Neural progenitor cell (in vitro differentiated cells): Measurements from ENCODE around the gene NFATC2. TPM values are rescaled to one million over a fixed set of nuclear protein-coding genes. Genes with fewer than 3 reads are reported as not detected.
"Not testable (repeated sequence)": the region's sequence is repeated elsewhere in the genome, so short reads cannot be mapped to it uniquely, and the experiment has no call there.

Experiments used
- DNase-seq: peaks from one replicate; pipeline ENCODE4 v3.0.0-alpha.2; 2016; ENCODE audit warnings: low spot score
- H2AFZ ChIP-seq: fragments of 200-600 bp; sonication (generic); replicated peaks from 2 replicates; pipeline ENCODE4 v1.6.1; 2016; ENCODE audit warnings: antibody characterized with exemption
- H3F3A ChIP-seq: fragments of 200-600 bp; sonication (generic); 2 replicates; pipeline ENCODE4 v1.6.1; 2016; ENCODE audit warnings: antibody characterized with exemption, low read depth
- H3K27ac ChIP-seq: fragments of 200-600 bp; sonication (generic); 2 replicates; pipeline ENCODE4 v1.5.1; 2016; ENCODE audit warnings: mild to moderate bottlenecking
- H3K27me3 ChIP-seq: fragments of 200-600 bp; sonication (generic); 2 replicates; pipeline ENCODE4 v1.6.1; 2016; ENCODE audit warnings: mild to moderate bottlenecking, moderate library complexity
- H3K36me3 ChIP-seq: fragments of 200-600 bp; sonication (generic); 2 replicates; pipeline ENCODE4 v1.5.1; 2016
- H3K4me1 ChIP-seq: fragments of 200-600 bp; sonication (generic); 2 replicates; pipeline ENCODE4 v1.6.1; 2016; ENCODE audit warnings: mixed run types
- H3K4me2 ChIP-seq: fragments of 200-600 bp; sonication (generic); 2 replicates; pipeline ENCODE4 v1.6.1; 2016
- H3K4me3 ChIP-seq: fragments of 200-600 bp; sonication (generic); 2 replicates; pipeline ENCODE4 v1.5.1; 2016
- H3K79me2 ChIP-seq: fragments of 200-600 bp; sonication (generic); 2 replicates; pipeline ENCODE4 v1.6.1; 2016; ENCODE audit warnings: low read depth
- H3K9ac ChIP-seq: fragments of 200-600 bp; sonication (generic); 2 replicates; pipeline ENCODE4 v1.6.1; 2016
- H3K9me3 ChIP-seq: fragments of 200-600 bp; sonication (generic); 2 replicates; pipeline ENCODE4 v1.5.1; 2016; ENCODE audit warnings: low read depth
- H4K20me1 ChIP-seq: fragments of 200-600 bp; sonication (generic); 2 replicates; pipeline ENCODE4 v1.6.1; 2016; ENCODE audit warnings: low read depth
- H3K27ac Mint-ChIP-seq: 3 replicates; pipeline ENCODE4 v1.8.0; 2021; ENCODE audit warnings: mixed read lengths
- H3K27me3 Mint-ChIP-seq: 2 replicates; pipeline ENCODE4 v1.8.0; 2022; ENCODE audit warnings: low read depth, mild to moderate bottlenecking, inconsistent platforms, moderate library complexity, mixed read lengths; ENCODE audit not compliant: insufficient read depth
- H3K36me3 Mint-ChIP-seq: 3 replicates; pipeline ENCODE4 v1.8.0; 2021; ENCODE audit warnings: mixed read lengths
- H3K4me1 Mint-ChIP-seq: 3 replicates; pipeline ENCODE4 v1.8.0; 2021; ENCODE audit warnings: mixed read lengths
- H3K4me3 Mint-ChIP-seq: 3 replicates; pipeline ENCODE4 v1.8.0; 2021; ENCODE audit warnings: mild to moderate bottlenecking, moderate library complexity, mixed read lengths
- H3K9me3 Mint-ChIP-seq: 3 replicates; pipeline ENCODE4 v1.8.0; 2020; ENCODE audit warnings: mixed read lengths
- EZH2 ChIP-seq: fragments of 200-600 bp; sonication (generic); IDR thresholded peaks from 2 replicates; pipeline ENCODE4 v1.6.1; 2017; ENCODE audit warnings: antibody characterized with exemption, mild to moderate bottlenecking, moderate library complexity
- EZH2phosphoT487 ChIP-seq: fragments of 200-600 bp; sonication (generic); IDR thresholded peaks from 2 replicates; pipeline ENCODE4 v1.6.1; 2017; ENCODE audit warnings: antibody characterized with exemption
- total RNA-seq: library from RNA; depleted of rRNA; stranded (reverse); fragments of >200 nt; gene quantifications from 2 replicates; pipeline ENCODE4 v1.2.3, GENCODE V29; 2015; ENCODE audit warnings: low replicate concordance
- TF ChIP-seq, protein P1 (sequence below): fragments of 200-600 bp; sonication (generic); IDR thresholded peaks from 2 replicates; pipeline ENCODE4 v1.5.1; 2017; ENCODE audit warnings: antibody characterized with exemption, mild to moderate bottlenecking

The NFATC2 gene
- total RNA-seq, 1 donor from 2014 or later: 0.19 TPM

DNA sequence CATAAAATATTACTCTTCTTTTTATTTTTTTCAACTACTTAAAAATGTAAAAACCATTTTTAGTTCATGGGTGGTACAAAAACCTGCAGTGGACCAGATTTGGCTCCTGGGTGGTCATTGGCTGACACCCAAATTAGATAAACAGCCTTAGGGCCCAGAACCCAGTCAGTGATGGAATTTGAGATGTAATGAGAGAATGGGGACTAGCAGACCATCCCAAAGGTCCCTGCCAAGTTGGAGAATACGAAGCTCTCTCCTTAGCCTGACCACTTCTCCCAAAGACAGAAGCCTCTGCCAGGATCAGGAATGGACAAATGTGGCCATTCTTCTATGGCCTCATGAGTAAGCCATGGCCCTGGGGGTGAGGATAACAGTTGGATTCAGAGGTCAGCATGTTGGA, 194.7 kb downstream of the NFATC2 start:
- H3K79me2 ChIP-seq: no peaks in the 10 kb centered on the region
- H3K4me2 ChIP-seq: no peak overlapping the region
- no peak overlapping the region for H3K27ac ChIP-seq
- H3K9me3 ChIP-seq: no peaks in the 10 kb centered on the region
- no peak for DNase-seq
- no peaks in the 10 kb centered on the region for H4K20me1 ChIP-seq
- no peak overlapping the region for H3K27ac Mint-ChIP-seq
- H3K27me3 ChIP-seq: no peaks in the 10 kb centered on the region
- TF ChIP-seq EZH2 (no peak), EZH2phosphoT487 (no peak)
- TF ChIP-seq, protein P1, sequence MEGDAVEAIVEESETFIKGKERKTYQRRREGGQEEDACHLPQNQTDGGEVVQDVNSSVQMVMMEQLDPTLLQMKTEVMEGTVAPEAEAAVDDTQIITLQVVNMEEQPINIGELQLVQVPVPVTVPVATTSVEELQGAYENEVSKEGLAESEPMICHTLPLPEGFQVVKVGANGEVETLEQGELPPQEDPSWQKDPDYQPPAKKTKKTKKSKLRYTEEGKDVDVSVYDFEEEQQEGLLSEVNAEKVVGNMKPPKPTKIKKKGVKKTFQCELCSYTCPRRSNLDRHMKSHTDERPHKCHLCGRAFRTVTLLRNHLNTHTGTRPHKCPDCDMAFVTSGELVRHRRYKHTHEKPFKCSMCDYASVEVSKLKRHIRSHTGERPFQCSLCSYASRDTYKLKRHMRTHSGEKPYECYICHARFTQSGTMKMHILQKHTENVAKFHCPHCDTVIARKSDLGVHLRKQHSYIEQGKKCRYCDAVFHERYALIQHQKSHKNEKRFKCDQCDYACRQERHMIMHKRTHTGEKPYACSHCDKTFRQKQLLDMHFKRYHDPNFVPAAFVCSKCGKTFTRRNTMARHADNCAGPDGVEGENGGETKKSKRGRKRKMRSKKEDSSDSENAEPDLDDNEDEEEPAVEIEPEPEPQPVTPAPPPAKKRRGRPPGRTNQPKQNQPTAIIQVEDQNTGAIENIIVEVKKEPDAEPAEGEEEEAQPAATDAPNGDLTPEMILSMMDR: no peak
- no peak overlapping the region for H3K4me3 Mint-ChIP-seq
- no peak overlapping the region for H3K9ac ChIP-seq
- peaks cover 10% of the 10 kb centered on the region for H3K27me3 Mint-ChIP-seq
- H3K4me1 Mint-ChIP-seq: no peaks in the 10 kb centered on the region
- H3K36me3 Mint-ChIP-seq: no peaks in the 10 kb centered on the region
- H3F3A ChIP-seq: no peaks in the 10 kb centered on the region
- no peak overlapping the region for H3K4me3 ChIP-seq
- no peaks in the 10 kb centered on the region for H3K36me3 ChIP-seq
- no peak overlapping the region for H2AFZ ChIP-seq
- H3K4me1 ChIP-seq: no peaks in the 10 kb centered on the region
- peaks cover 5% of the 10 kb centered on the region for H3K9me3 Mint-ChIP-seq

DNA sequence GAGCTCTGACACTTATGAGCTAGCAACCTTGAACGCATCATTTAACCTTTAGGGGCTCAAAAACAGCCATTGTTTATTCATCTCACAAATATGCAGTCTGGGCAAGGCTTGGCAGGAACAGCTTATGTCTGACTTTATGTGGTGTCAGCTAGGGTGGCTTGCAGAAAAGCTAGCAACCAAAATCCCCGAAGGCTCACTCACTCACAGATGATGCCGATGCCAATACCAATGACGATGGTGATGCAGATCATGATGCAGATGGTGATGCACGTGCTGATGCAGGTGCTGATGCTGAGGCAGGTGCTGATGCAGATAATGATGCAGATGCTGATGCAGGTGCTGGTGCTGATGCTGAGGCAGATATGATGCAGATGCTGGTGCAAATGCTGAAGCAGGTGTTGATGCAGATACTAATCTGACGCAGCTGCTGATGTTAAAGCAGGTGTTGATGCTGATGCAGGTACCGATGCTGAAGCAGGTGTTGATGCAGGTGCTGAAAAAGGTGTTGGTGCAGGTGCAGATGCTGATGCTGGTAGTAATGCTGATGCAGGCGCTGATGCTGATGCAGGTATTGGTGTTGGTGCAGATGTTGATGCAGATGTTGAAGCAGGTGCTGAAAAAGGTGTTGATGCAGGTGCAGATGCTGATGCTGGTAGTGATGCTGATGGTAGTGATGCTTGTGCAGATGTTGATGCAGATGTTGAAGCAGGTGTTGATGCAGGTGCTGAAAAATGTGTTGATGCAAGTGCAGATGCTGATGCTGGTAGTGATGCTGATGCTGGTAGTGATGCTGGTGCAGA, 195.6 kb downstream of the NFATC2 start:
- DNase-seq: no peak
- TF ChIP-seq EZH2phosphoT487 (no peak), EZH2 (no peak)
- TF ChIP-seq, protein P1: no peak
- Mint-ChIP-seq H3K27ac (no peak overlapping the region), H3K36me3 (no peaks in the 10 kb centered on the region), H3K4me1 (no peaks in the 10 kb centered on the region), H3K27me3 (peaks cover 10% of the 10 kb centered on the region), H3K4me3 (no peak overlapping the region), H3K9me3 (peaks cover 5% of the 10 kb centered on the region)
- H3K9me3 ChIP-seq: no peaks in the 10 kb centered on the region
- no peaks in the 10 kb centered on the region for H3F3A ChIP-seq
- H2AFZ ChIP-seq: no peak overlapping the region
- no peak overlapping the region for H3K4me3 ChIP-seq
- no peaks in the 10 kb centered on the region for H3K36me3 ChIP-seq
- H3K9ac ChIP-seq: no peak overlapping the region
- H3K4me1 ChIP-seq: no peaks in the 10 kb centered on the region
- no peak overlapping the region for H3K4me2 ChIP-seq
- H3K79me2 ChIP-seq: no peaks in the 10 kb centered on the region
- no peak overlapping the region for H3K27ac ChIP-seq
- no peaks in the 10 kb centered on the region for H4K20me1 ChIP-seq
- no peaks in the 10 kb centered on the region for H3K27me3 ChIP-seq

DNA sequence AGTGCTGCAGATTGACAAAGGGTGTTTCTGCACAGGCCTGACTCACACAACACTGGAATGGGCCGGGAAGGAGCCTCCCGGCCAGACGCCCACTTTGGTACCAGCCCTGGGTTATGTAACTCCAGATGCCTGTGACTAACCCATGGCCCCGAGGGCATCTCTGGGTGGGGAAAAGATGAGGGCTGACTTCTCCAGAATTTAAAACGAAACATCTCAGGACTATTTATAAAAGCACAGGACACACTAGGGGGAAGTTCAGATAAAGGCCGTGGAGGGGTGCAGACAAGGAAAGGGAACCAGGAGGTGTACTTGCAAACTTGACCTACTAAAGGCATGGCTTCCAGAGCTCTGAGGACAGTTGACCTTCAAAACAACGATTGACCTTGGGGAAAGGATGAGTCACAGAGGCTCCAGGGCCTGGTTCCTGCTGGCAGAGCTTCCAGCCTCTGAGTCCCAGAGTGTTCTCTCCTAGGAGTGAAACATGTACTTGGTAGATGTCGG, 196.9 kb downstream of the NFATC2 start:
- Mint-ChIP-seq H3K27me3 (peaks cover 14% of the 10 kb centered on the region), H3K4me1 (no peaks in the 10 kb centered on the region), H3K36me3 (no peaks in the 10 kb centered on the region), H3K27ac (no peak overlapping the region), H3K9me3 (peaks cover 5% of the 10 kb centered on the region), H3K4me3 (no peak overlapping the region)
- Histone ChIP-seq H3K79me2 (no peaks in the 10 kb centered on the region), H3K27me3 (no peaks in the 10 kb centered on the region), H3K4me2 (no peak overlapping the region), H3K4me3 (no peak overlapping the region), H2AFZ (no peak overlapping the region), H4K20me1 (no peaks in the 10 kb centered on the region), H3K9ac (no peak overlapping the region), H3K36me3 (no peaks in the 10 kb centered on the region), H3K27ac (no peak overlapping the region), H3K9me3 (no peaks in the 10 kb centered on the region), H3K4me1 (no peaks in the 10 kb centered on the region), H3F3A (no peaks in the 10 kb centered on the region)
- DNase-seq: no peak
- TF ChIP-seq EZH2phosphoT487: no peak
- TF ChIP-seq, protein P1: no peak

DNA sequence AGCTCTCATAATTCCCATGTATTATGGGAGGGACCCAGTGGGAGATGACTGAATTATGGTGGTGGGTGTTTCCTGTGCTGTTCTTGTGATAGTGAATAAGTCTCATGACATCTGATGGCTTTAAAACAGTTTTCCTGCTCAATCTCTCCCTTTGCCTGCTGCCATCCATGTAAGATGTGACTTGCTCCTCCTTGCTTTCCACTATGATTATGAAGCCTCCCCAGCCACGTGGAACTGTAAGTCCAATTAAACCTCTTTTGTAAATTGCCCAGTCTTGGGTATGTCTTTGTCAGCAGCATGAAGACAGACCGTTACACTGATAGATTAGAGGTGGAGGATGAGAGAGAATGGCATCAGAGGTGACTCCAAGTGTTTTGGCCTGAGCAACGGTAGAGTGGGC, 198.7 kb downstream of the NFATC2 start:
- not testable (repeated sequence) for H3K79me2 ChIP-seq, H3K27me3 ChIP-seq, H3K4me3 ChIP-seq, DNase-seq, H3K9me3 ChIP-seq, H4K20me1 ChIP-seq, H2AFZ ChIP-seq, H3K9ac ChIP-seq, H3K4me2 ChIP-seq, H3K36me3 Mint-ChIP-seq, H3K27ac ChIP-seq, H3F3A ChIP-seq, H3K4me3 Mint-ChIP-seq, H3K36me3 ChIP-seq, H3K9me3 Mint-ChIP-seq, H3K4me1 ChIP-seq, H3K4me1 Mint-ChIP-seq, H3K27ac Mint-ChIP-seq
- H3K27me3 Mint-ChIP-seq: peaks cover 12% of the 10 kb centered on the region
